Measurements from ENCODE around the gene ZBTB18. TPM values are rescaled to one million over a fixed set of nuclear protein-coding genes. Genes with fewer than 3 reads are reported as not detected.

ZBTB18 gene
- total RNA-seq, 2 experiments from 2014 or later: 9.9 to 18.9 TPM

GRCh38 chr1:244060117-244060516 is 9.0 kb downstream of the ZBTB18 start:
- no peak overlapping the region for H3K4me3 ChIP-seq (ENCODE audit: low read depth, low read length, poor library complexity, severe bottlenecking)
- no peaks in the 10 kb centered on the region for H3K79me2 ChIP-seq (ENCODE audit: insufficient read depth, low read depth, low read length)
- no peak for DNase-seq (ENCODE audit: low spot score)
- intact Hi-C loops (cut with micrococcal nuclease; ENCODE audit: unreplicated experiment): no loop called here
- H3K27ac ChIP-seq (ENCODE audit: low read depth, low read length, poor library complexity, severe bottlenecking): no peak overlapping the region
- no peak overlapping the region for H2AFZ ChIP-seq (ENCODE audit: low read length)
- no peaks in the 10 kb centered on the region for H3K9me2 ChIP-seq (ENCODE audit: insufficient read depth, low read length)
- H3K9me3 ChIP-seq (ENCODE audit: low read length): no peaks in the 10 kb centered on the region
- no peak for TF ChIP-seq EZH2phosphoT487 (IDR thresholded peaks at IDR 0.05; ENCODE audit: borderline replicate concordance, low read depth, low read length)
- no peak for TF ChIP-seq CTCF (conservative IDR thresholded peaks at IDR 0.05; ENCODE audit: low read length)
- H3K4me2 ChIP-seq (ENCODE audit: low read length): no peak overlapping the region
- no peaks in the 10 kb centered on the region for H3K36me3 ChIP-seq (ENCODE audit: insufficient read depth, low read length)
- CTCF ChIA-PET (ENCODE audit: unreplicated experiment): no interaction called here
- BruUV-seq (replicated peaks): no TSS peak
- POLR2A ChIA-PET: interaction anchor here (0.5 to 2.2 kb wide), 3 partner anchors 9 to 399 kb away, joined by 3 to 6 read pairs (median 6); no protein-coding TSS in a partner anchor
- no peaks in the 10 kb centered on the region for H4K20me1 ChIP-seq (ENCODE audit: insufficient read depth, low read length)
- no peaks in the 10 kb centered on the region for H3K4me1 ChIP-seq (ENCODE audit: insufficient read depth, low read length, poor library complexity, severe bottlenecking)

GRCh38 chr1:244060686-244061085 is 9.6 kb downstream of the ZBTB18 start:
- POLR2A ChIA-PET: interaction anchor here (1.6 to 2.2 kb wide), 2 partner anchors 8 to 13 kb away, joined by 3 to 6 read pairs; no protein-coding TSS in a partner anchor
- Histone ChIP-seq H3K27ac (ENCODE audit: low read depth, low read length, poor library complexity, severe bottlenecking) (no peak overlapping the region), H3K79me2 (ENCODE audit: insufficient read depth, low read depth, low read length) (no peaks in the 10 kb centered on the region), H3K4me2 (ENCODE audit: low read length) (no peak overlapping the region), H2AFZ (ENCODE audit: low read length) (no peak overlapping the region), H3K36me3 (ENCODE audit: insufficient read depth, low read length) (no peaks in the 10 kb centered on the region), H3K4me1 (ENCODE audit: insufficient read depth, low read length, poor library complexity, severe bottlenecking) (no peaks in the 10 kb centered on the region), H3K9me2 (ENCODE audit: insufficient read depth, low read length) (no peaks in the 10 kb centered on the region), H4K20me1 (ENCODE audit: insufficient read depth, low read length) (no peaks in the 10 kb centered on the region), H3K9me3 (ENCODE audit: low read length) (no peaks in the 10 kb centered on the region), H3K4me3 (ENCODE audit: low read depth, low read length, poor library complexity, severe bottlenecking) (no peak overlapping the region)
- no peak for TF ChIP-seq CTCF (conservative IDR thresholded peaks at IDR 0.05; ENCODE audit: low read length)
- TF ChIP-seq EZH2phosphoT487 (IDR thresholded peaks at IDR 0.05; ENCODE audit: borderline replicate concordance, low read depth, low read length): no peak
- CTCF ChIA-PET (ENCODE audit: unreplicated experiment): no interaction called here
- BruUV-seq (replicated peaks): no TSS peak
- intact Hi-C loops (cut with micrococcal nuclease; ENCODE audit: unreplicated experiment): no loop called here
- DNase-seq (ENCODE audit: low spot score): no peak

- TF ChIP-seq CTCF (conservative IDR thresholded peaks at IDR 0.05; ENCODE audit: low read length): no peak
- TF ChIP-seq EZH2phosphoT487 (IDR thresholded peaks at IDR 0.05; ENCODE audit: borderline replicate concordance, low read depth, low read length): no peak
- no peaks in the 10 kb centered on the region for H3K79me2 ChIP-seq (ENCODE audit: insufficient read depth, low read depth, low read length)
- H3K4me1 ChIP-seq (ENCODE audit: insufficient read depth, low read length, poor library complexity, severe bottlenecking): no peaks in the 10 kb centered on the region
- no peak overlapping the region for H3K4me2 ChIP-seq (ENCODE audit: low read length)
- H3K36me3 ChIP-seq (ENCODE audit: insufficient read depth, low read length): no peaks in the 10 kb centered on the region
- DNase-seq (ENCODE audit: low spot score): no peak
- POLR2A ChIA-PET: interaction anchor here (1.0 kb wide), 1 partner anchor 17 kb away, joined by 3 read pairs; no protein-coding TSS in a partner anchor
- no peak overlapping the region for H2AFZ ChIP-seq (ENCODE audit: low read length)
- no TSS peak for BruUV-seq (replicated peaks)
- CTCF ChIA-PET (ENCODE audit: unreplicated experiment): no interaction called here
- no peak overlapping the region for H3K4me3 ChIP-seq (ENCODE audit: low read depth, low read length, poor library complexity, severe bottlenecking)
- H4K20me1 ChIP-seq (ENCODE audit: insufficient read depth, low read length): no peaks in the 10 kb centered on the region
- intact Hi-C loops (cut with micrococcal nuclease; ENCODE audit: unreplicated experiment): no loop called here
- H3K9me3 ChIP-seq (ENCODE audit: low read length): no peaks in the 10 kb centered on the region
- no peak overlapping the region for H3K27ac ChIP-seq (ENCODE audit: low read depth, low read length, poor library complexity, severe bottlenecking)
- no peaks in the 10 kb centered on the region for H3K9me2 ChIP-seq (ENCODE audit: insufficient read depth, low read length)
Measured at GRCh38 chr1:244062156-244062725, 11.2 kb downstream of the ZBTB18 start.
